NT2/D1 (cell line): ENCODE results near the gene ZNF326.
"Not testable (repeated sequence)": the region's sequence is repeated elsewhere in the genome, so short reads cannot be mapped to it uniquely, and the experiment has no call there.

ENCODE experiments used
- DNase-seq: peaks from one replicate; pipeline ENCODE4 v3.0.0-alpha.2; 2011; ENCODE audit warnings: low read depth, low spot score
- H3K27me3 ChIP-seq: 2 replicates; pipeline ENCODE4 v1.6.0; 2011; ENCODE audit warnings: mild to moderate bottlenecking; ENCODE audit not compliant: insufficient read length, insufficient read depth
- H3K36me3 ChIP-seq: 2 replicates; pipeline ENCODE4 v1.6.1; 2011; ENCODE audit warnings: mild to moderate bottlenecking, low read length, mixed read lengths; ENCODE audit not compliant: insufficient read depth, insufficient read length
- H3K4me1 ChIP-seq: 2 replicates; pipeline ENCODE4 v1.5.1; 2011; ENCODE audit not compliant: insufficient read depth, insufficient read length
- H3K4me3 ChIP-seq: 2 replicates; pipeline ENCODE4 v1.5.1; 2011; ENCODE audit warnings: low read depth; ENCODE audit not compliant: insufficient read length
- H3K9ac ChIP-seq: 2 replicates; pipeline ENCODE4 v1.6.0; 2011; ENCODE audit warnings: low read depth; ENCODE audit not compliant: insufficient read length
- H3K9me3 ChIP-seq: 2 replicates; pipeline ENCODE4 v1.5.1; 2011; ENCODE audit warnings: mild to moderate bottlenecking, low read length; ENCODE audit not compliant: insufficient read depth
- SUZ12 ChIP-seq: IDR thresholded peaks from 2 replicates; pipeline ENCODE4 v1.6.1; 2011; ENCODE audit not compliant: insufficient read length, insufficient read depth; ENCODE audit errors: extremely low read depth
- YY1 ChIP-seq: IDR thresholded peaks from 2 replicates; pipeline ENCODE4 v1.6.1; 2011; ENCODE audit not compliant: insufficient read length, insufficient read depth
- ZNF274 ChIP-seq: IDR thresholded peaks from 2 replicates; pipeline ENCODE4 v1.6.1; 2011; ENCODE audit warnings: mild to moderate bottlenecking, low read depth, low read length

ZNF326 gene

DNA sequence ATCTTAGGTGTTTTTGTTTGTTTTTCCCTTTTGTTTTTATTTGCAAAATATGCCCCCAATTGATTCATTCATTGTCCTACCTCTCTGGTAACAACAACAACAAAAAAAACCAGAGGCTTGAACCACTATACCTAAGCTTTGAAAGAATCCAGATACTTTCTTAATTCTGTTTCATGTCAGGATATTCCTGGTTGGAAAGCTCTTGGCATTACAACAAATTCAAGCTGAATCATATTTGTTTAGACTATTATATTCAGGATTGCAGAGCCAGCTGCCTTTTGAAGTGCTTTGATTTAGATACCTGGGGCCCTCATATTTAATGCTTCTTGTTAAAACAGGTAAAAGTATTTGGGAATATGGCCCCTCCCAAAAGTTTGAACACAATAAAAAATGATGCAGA lies 22.9 kb upstream of the ZNF326 start:
- no peak for DNase-seq
- TF ChIP-seq YY1 (no peak), SUZ12 (no peak)
- Histone ChIP-seq H3K4me1 (no peaks in the 10 kb centered on the region), H3K36me3 (no peaks in the 10 kb centered on the region), H3K27me3 (no peaks in the 10 kb centered on the region), H3K9ac (no peak overlapping the region), H3K9me3 (no peaks in the 10 kb centered on the region), H3K4me3 (no peak overlapping the region)

DNA sequence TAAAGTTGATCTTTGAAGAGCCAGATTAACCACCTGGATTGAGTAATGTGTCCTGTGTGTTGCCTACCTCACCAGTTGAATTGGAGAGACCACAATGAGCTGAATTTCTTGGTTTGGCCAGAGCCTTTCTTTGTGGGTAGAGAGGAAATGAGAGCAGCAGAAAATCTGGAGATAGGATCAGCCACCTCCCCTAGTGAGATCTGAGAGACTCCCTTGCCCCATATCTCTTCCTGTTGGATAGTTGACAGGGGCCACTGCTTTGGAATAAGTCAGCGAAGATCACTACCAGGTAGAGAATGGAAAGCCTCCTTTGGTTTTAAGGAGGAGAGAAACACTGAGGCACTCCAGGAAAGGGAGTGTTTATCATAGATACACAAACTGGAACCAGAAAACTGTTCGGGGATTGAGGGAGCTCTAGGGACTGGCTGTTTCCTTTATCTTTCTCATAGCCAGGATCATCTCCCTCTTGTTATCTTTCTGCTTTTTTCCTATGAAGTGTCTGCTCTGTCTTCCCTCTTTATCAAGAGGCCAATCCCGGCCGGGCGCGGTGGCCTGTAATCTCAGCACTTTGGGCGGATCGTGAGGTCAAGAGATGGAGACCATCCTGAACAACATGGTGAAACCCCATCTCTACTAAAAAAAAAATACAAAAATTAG lies 21.3 kb upstream of the ZNF326 start:
- H3K9me3 ChIP-seq, result no peaks in the 10 kb centered on the region
- TF ChIP-seq SUZ12 (no peak), YY1 (no peak), ZNF274 (no peak)
- H3K27me3 ChIP-seq, result no peaks in the 10 kb centered on the region
- H3K4me3 ChIP-seq, result no peak overlapping the region
- no peak for DNase-seq
- no peaks in the 10 kb centered on the region for H3K36me3 ChIP-seq
- no peak overlapping the region for H3K9ac ChIP-seq
- no peaks in the 10 kb centered on the region for H3K4me1 ChIP-seq

DNA sequence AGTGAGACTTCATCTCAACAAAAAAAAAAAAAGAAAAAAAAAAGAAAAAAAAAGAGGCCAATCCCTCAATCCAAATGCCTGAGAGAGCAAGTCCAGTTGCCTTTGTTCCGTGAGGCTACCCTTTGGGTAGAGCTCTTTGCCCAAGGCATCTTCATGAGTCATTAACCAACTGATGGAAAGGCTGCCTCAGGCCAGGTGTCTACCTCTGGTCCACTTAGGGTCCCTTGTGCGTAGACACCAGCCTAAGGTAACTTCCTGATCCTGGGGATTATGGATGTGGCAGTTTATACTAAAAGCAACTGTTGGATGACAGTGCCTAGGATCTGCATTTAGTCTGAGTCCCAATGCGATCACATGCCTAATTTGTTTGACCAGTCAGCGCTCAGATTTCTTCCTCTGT lies 20.7 kb upstream of the ZNF326 start:
- Histone ChIP-seq H3K27me3 (no peaks in the 10 kb centered on the region), H3K9ac (no peak overlapping the region), H3K9me3 (no peaks in the 10 kb centered on the region), H3K4me3 (no peak overlapping the region), H3K4me1 (no peaks in the 10 kb centered on the region), H3K36me3 (no peaks in the 10 kb centered on the region)
- no peak for DNase-seq
- no peak for TF ChIP-seq YY1

DNA sequence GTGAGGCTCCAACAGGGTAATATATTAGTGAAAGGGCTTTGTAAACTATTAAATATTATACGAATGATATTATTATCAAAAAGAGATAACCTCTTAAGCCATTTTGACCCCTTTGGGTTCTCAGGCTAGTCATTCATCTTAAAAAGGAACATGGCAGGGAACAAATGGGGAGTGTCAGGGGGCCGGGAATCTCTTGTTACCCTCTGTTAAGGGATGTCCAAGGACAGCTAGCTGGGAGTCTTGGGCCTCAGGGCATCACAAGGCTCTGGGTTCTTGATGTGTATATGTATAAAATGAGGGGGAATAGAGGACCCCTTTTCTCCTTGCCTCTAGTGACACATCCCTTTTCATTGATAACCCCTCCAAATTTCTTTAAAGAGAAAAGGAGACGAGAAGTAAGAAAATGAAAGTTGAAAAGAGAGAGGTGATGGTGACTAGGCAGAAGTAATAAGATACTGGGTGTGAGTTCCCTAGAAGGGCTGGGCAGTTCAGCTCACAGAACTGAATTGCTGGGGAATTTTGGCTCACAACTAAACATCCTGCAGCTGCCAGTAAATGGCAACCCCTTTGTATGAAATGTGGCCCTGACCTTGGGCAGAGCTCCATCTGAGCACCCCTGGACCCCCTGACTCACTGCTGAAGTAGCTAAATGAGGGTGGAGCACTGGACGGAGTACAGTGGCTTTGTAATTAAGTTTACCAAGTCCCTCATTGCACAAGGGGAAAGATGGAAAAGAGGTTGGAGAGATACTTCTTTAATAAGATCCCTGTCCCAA lies 20.0 kb upstream of the ZNF326 start:
- Histone ChIP-seq H3K9me3 (no peaks in the 10 kb centered on the region), H3K9ac (no peak overlapping the region), H3K27me3 (no peaks in the 10 kb centered on the region), H3K36me3 (no peaks in the 10 kb centered on the region), H3K4me3 (no peak overlapping the region), H3K4me1 (no peaks in the 10 kb centered on the region)
- TF ChIP-seq ZNF274 (no peak), YY1 (no peak), SUZ12 (no peak)
- no peak for DNase-seq

DNA sequence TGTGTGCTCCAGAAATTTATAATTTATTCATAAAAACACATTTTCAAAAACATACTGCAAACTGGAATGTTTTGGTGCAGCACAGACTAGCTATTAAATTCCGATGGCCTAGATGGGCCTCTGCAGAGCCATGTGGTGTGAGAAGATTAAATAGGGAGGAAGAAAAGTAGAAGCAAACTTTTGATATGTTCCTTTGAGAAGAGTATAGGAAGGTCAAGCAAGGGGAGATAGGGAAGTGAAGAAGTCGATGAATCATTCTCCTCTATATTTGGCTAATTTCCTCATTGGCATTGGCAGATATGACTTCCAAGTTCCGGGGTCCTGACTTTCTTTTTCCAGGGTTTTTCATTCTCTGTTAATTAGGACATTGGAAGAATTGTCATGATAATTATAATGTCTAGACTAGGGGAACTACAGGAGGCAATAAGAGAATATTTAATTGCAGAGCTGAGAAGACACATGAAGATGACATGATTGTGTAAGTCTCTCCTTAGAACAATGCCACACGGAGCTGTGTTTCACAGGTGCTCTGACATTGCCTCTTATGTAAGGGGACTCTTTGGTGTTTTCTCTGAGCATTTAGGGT lies 19.3 kb upstream of the ZNF326 start:
- no peak overlapping the region for H3K9ac ChIP-seq
- H3K27me3 ChIP-seq, result no peaks in the 10 kb centered on the region
- TF ChIP-seq YY1 (no peak), ZNF274 (no peak), SUZ12 (no peak)
- no peaks in the 10 kb centered on the region for H3K36me3 ChIP-seq
- H3K4me3 ChIP-seq, result no peak overlapping the region
- DNase-seq, result no peak
- H3K4me1 ChIP-seq, result no peaks in the 10 kb centered on the region
- H3K9me3 ChIP-seq, result no peaks in the 10 kb centered on the region

DNA sequence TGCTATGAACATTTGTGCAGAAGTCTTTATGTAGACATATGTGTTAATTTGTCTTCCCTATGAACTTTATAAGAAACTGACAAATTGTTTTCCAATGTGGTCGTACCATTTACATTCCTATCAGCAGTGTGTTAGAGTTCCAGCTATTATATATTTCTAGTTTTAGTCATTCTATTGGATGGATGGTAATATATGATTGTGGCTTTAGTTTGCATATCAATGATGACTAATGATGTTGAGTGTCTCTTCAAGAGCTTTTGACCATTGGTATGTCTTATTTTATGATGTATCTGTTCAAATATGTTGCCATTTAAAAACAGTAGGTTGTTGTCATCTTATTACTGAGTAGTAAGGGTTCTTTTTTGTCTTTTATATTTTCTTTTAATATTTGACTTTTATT lies 16.2 kb upstream of the ZNF326 start:
- DNase-seq, result no peak
- H3K4me1 ChIP-seq, result no peaks in the 10 kb centered on the region

DNA sequence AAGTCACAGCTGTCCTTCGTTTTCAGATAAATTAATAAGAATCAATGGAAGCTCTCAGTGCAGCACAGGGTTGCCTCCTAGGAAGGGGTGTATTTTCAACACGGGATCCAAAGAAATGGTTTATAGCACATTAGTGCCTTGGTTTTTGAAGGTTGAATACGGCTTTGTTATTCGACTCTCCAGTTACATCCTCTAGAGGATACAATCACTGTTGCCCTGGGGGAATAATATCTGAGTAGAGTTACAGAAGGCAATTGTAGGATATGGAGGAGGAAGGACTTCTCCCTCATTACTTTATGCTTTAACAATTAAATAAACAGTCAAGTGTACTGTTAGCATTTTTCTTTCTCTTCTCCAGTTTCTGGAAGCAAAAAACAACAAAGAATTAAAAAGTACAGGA lies 14.3 kb upstream of the ZNF326 start:
- Histone ChIP-seq H3K4me1 (no peaks in the 10 kb centered on the region), H3K4me3 (no peak overlapping the region), H3K9ac (no peak overlapping the region), H3K36me3 (no peaks in the 10 kb centered on the region), H3K9me3 (peaks cover 4% of the 10 kb centered on the region; the same call in 1 of the 2 replicates), H3K27me3 (no peaks in the 10 kb centered on the region)
- no peak for DNase-seq
- TF ChIP-seq ZNF274 (no peak), YY1 (no peak), SUZ12 (no peak)

More for the DNA sequence above, 16.2 kb upstream of the ZNF326 start:
- no peaks in the 10 kb centered on the region for H3K9me3 ChIP-seq
- H3K9ac ChIP-seq, result no peak overlapping the region
- H3K27me3 ChIP-seq, result no peaks in the 10 kb centered on the region
- no peak overlapping the region for H3K4me3 ChIP-seq
- H3K36me3 ChIP-seq, result no peaks in the 10 kb centered on the region
- TF ChIP-seq YY1 (no peak), ZNF274 (no peak), SUZ12 (no peak)

DNA sequence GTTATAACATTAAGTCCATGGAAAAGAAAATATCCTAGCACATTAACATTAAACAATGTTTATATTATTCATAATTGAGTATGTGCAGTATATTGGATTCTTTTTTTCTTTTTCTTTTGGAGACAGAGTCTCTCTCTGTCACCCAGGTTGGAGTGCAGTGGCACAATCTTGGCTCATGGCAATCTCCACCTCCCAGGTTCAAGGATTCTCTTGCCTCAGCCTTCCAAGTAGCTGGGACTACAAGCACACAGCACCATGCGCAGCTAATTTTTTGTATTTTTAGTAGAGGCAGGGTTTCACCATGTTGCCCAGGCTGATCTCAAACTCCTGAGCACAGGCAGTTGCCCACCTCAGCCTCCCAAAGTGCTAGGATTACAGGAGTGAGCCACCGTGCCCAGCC lies 12.1 kb upstream of the ZNF326 start:
- not testable (repeated sequence) for H3K4me3 ChIP-seq, H3K9ac ChIP-seq, H3K4me1 ChIP-seq, H3K36me3 ChIP-seq, H3K9me3 ChIP-seq, DNase-seq, H3K27me3 ChIP-seq

DNA sequence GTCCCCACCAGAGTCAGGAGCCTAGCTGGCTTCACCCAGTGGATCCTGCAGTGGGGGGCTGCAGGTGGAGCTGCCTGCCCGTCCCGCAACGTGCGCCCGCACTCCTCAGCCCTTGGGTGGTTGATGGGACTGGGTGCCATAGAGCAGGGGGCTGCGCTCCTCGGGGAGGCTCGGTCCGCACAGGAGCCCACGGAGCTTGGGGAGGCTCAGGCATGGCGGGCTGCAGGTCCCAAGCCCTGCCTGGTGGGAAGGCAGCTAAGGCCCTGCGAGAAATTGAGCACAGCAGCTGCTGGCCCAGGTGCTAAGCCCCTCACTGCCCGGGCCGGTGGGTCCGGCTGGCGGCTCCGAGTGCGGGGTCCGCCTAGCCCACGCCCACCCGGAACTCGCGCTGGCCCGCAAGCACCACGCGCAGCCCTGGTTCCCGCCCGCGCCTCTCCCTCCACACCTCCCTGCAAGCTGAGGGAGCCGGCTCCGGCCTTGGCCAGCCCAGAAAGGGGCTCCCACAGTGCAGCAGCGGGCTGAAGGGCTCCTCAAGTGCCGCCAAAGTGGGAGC lies 10.3 kb upstream of the ZNF326 start:
- H3K9me3 ChIP-seq, DNase-seq, H3K27me3 ChIP-seq, H3K4me1 ChIP-seq, H3K36me3 ChIP-seq, H3K4me3 ChIP-seq, H3K9ac ChIP-seq: not testable (repeated sequence)
